Fibroblast of villous mesenchyme (primary cell): Measurements from ENCODE around the gene LRIG1. TPM values are rescaled to one million over a fixed set of nuclear protein-coding genes. Genes with fewer than 3 reads are reported as not detected.

Source experiments
- DNase-seq: peaks from one replicate; pipeline ENCODE4 v3.0.0-alpha.2; 2010; ENCODE audit warnings: low read depth
- H3K4me3 ChIP-seq: 2 replicates; pipeline ENCODE4 v1.5.1; 2011; ENCODE audit warnings: low read depth, mild to moderate bottlenecking, low read length
- total RNA-seq: library from RNA; depleted of rRNA; stranded (reverse); fragments of >200 nt; gene quantifications from 2 replicates; pipeline ENCODE4 v1.2.3, GENCODE V29; 2012
- TF ChIP-seq, protein P1 (sequence below): IDR thresholded peaks from 2 replicates; pipeline ENCODE4 v1.5.1; 2012; ENCODE audit warnings: low read depth, mild to moderate bottlenecking, low read length; ENCODE audit not compliant: insufficient read depth

The LRIG1 gene
- total RNA-seq, 1 donor = 10.4 TPM

- H3K4me3 ChIP-seq = peak overlapping the region; percentile 19
- TF ChIP-seq, protein P1, sequence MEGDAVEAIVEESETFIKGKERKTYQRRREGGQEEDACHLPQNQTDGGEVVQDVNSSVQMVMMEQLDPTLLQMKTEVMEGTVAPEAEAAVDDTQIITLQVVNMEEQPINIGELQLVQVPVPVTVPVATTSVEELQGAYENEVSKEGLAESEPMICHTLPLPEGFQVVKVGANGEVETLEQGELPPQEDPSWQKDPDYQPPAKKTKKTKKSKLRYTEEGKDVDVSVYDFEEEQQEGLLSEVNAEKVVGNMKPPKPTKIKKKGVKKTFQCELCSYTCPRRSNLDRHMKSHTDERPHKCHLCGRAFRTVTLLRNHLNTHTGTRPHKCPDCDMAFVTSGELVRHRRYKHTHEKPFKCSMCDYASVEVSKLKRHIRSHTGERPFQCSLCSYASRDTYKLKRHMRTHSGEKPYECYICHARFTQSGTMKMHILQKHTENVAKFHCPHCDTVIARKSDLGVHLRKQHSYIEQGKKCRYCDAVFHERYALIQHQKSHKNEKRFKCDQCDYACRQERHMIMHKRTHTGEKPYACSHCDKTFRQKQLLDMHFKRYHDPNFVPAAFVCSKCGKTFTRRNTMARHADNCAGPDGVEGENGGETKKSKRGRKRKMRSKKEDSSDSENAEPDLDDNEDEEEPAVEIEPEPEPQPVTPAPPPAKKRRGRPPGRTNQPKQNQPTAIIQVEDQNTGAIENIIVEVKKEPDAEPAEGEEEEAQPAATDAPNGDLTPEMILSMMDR = no peak
- peak; percentile 41 for DNase-seq
These were observed 27.6 kb downstream of the LRIG1 start for GRCh38 chr3:66473181-66473580.

DNA sequence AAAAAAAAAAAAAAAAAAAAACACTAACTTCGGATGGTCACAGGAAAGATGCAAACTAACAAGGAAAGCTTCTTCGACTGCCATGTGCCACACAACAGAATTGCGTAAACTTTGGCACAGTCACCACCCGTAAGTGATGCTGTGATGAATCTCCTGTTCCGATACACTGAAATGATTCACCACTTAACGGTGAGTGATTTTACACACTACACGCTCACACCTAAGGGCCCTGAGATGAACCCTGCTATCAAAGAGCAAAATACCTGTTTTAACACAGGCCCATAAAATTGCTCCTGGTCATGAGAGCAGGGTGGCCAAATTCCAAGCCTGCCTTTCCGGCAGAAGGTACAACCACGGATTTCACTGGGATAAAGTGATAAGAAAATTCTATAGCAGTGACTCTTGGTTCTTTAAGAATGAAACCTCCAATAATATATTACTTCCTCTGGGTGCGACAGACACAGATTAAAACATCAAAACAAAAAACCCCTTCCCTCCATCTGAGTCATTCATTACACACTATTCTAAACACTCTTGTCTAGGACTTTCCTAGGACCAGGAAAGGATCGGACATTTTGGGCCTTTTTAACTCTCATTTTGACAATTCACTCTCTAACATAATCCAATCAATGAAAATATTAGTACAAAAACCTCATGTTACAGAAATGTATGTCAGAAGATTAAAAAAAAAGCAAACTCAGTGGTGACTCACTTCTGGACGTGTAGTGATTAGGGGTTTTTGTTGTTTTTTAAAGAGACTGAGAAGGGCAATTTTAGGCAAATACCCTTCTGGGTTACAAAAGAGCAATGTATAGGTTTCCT is 28.3 kb downstream of the LRIG1 start:
- H3K4me3 ChIP-seq = peak overlapping the region; percentile 19
- peak; percentile 81 for DNase-seq
- TF ChIP-seq, protein P1 = no peak

DNA sequence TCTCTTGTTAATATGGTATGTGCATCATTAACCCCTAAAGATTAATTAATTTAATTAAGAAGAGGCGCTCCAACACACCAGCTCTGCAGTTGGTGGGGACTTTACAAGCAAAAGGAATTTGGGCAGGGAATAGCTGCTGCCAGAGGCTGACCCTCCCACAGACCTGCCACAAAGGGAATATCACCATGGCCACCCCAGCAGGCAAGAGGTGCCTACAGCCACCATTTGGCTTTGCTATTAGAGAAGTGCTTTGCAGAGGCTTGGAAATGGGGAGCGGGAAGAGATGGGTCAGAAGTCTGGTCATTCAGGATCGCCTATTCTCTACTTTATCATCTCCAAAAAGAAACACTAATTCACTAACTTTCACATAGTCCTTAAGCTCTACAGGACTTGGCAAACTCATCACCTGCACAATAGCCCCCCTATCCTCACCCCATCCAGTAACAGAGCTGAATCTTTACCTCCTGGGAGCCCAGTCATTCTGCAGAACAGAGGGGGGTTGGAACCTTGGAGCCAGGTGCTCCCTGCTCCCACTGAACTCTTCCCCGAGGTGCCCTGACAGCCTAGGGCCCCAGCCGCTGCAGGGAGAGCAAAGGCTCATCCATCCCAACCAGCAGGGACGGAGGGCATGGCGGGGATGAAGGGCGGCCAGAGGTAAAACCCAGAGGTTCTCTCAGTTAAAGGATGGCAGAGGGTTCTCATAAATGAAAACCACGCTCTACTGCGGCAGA is 29.7 kb downstream of the LRIG1 start:
- H3K4me3 ChIP-seq = no peak overlapping the region
- no peak for DNase-seq
- TF ChIP-seq, protein P1 = no peak

- DNase-seq = no peak
- H3K4me3 ChIP-seq = no peak overlapping the region
- TF ChIP-seq, protein P1 = no peak
These were observed 30.5 kb downstream of the LRIG1 start for GRCh38 chr3:66470285-66470684.

DNA sequence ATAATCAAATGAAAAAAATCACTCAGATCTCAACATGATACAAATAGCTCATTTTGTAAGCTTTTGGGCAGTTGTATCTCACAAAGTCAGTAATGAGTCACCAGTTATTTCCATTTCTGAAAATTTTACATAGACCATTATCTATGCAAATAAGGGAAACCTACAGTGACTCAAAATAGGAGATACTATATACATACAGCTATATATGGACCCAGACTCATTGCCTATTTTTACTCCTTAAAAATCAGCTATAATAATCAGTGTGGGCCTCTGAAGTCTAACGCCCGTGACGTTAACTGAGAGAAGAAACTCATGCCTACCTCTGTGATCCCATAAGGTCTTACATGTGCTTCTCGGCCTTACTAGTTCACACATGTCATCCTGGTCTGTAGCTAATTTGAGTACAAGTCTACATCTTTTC is 31.6 kb downstream of the LRIG1 start:
- no peak overlapping the region for H3K4me3 ChIP-seq
- TF ChIP-seq, protein P1 = no peak
- DNase-seq = peak; percentile 42

- no peak overlapping the region for H3K4me3 ChIP-seq
- DNase-seq = peak; percentile 93
- TF ChIP-seq, protein P1 = no peak
These were observed 32.7 kb downstream of the LRIG1 start for GRCh38 chr3:66467996-66468735.
